IPS-NIHi7 (cell line): ENCODE measurements around the gene EPB41L1.
A peak's percentile ranks its signal among the peaks of the same experiment; 100 is the strongest.

Source experiments
- DNase-seq: peaks from one replicate; pipeline ENCODE4 v3.0.0; 2012; ENCODE audit warnings: mixed read lengths; ENCODE audit errors: extremely low spot score

EPB41L1 gene

GRCh38 chr20:36260316-36260715 is 105.8 kb downstream of the EPB41L1 start:
- DNase-seq, result no peak

DNA sequence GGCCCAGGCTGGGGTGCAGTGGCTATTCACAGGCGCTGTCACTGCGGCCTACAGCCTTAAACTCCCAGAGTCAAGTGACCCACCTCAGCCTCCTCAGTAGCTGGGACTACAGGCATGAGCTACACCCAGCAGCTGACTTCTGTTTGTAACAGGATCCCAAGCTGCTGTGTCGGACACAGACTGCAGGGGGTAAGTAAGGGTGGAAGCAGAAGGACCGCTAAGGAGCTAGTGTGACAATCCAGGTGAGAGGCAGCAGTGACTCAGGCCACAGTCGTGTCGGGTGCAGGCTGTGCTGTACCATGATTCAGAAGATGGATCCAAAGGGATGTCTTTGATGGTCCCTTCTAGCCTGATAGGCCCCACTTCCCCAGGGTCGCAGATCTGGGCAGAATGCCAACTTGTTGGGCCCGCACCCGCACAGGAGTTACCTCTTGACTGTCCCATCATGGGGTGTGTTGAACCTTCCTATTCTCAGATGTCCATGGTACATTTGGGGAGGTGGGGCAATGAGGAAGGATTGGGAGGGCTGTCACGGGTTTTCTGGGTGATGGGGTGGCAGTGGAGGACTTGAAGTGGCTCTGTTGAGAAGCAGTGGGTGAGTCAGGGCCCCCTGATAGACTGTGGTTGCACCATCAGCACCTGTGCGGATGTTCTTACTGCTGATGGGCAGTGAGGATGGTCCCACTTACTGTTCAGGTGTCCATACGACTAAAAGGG is 107.0 kb downstream of the EPB41L1 start:
- DNase-seq, result no peak

DNA sequence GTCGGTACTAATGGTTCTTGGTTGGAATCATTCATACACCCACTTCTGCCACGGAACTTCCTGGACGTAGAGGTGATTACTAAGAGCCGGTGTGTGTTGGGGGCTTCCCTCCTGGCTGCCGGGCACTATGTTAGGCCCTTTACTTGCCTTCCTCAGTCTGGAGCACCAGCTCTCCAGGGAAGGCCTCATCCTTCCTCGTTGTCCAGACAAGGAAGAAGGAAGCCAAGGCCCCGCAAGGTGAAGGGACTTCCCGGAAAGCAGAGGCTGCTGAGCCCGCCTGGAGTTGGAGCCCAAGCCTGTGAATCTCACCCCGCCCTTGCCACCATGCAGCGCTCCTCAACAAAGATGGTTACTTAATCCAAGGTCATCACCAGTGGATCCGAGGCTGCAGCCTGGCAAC is 107.9 kb downstream of the EPB41L1 start:
- DNase-seq, result no peak

DNA sequence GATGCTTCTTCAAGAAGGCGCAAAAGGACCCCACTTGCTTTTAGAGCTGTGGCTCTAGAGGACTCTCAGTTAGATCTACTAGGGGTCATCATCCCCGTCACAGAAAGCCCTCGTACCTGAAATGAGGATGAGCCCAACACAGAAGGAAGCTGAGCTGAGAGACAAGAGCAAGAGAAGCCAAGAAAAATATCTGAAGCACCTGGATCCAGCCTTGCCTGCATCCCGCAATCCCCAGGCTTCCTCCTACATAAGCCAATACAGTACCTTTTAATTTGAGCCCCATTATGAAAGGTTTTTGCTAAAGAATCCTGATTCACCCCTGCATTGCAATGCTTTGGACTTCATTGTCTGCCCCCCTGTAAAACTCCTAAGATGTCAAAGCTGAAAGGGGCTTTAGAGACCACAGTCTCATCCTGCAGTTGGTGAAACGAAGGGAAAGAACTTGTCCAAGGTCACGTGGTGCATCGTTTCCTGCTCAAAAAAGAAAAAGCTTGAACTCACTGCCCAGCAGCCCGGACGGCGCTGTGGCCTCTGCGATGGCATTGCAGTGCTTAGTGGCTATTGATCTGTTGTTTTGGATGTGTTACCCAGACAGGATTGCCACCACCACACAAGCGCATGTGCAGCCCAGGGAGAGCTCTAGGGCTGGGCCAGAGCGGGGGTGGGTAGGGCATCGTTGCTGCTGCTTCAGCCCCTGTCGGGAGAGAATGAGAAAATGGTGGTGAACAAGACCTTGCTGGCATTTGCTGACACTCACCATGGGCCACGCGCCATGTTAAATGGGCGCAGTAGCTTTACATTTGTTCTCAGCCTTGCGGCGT is 110.1 kb downstream of the EPB41L1 start:
- DNase-seq, result no peak

- no peak for DNase-seq
These were observed 111.6 kb downstream of the EPB41L1 start for GRCh38 chr20:36266189-36266588.

DNA sequence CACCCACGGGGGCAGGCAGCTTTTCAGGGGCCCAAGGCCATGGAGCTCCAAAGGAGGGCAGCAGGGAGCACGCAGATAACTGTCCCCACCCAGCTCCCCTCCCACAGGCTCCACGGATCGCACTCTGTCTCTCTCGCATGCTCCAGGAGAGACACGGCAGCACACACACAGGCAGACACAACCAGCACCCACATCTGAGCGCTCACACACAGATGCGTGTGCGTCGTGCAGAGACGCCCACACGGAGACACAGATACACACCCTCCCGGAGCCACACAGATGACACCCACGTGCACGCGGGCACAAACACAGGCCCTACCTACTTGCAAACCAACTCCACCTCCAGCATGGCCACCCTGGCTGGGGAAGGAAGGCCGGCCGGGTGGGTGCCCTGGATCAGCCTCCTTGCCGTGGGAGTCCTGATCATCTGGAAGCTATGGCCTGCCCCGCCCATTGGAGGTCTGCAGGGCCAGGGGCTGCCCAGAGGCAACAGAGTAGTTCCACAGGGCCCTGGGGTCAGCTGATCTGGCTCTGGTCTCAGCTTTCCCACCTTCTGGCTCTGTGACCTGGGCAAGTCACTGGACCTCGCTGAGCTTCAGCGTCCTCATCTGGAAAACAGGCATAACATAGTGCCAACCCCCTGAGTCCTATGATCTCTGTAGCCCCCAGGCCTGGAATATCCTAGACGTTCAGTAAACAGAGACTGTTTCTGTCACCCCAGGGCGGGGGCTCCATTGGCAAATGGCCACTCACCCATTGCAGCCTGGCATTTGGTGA is 113.3 kb downstream of the EPB41L1 start:
- DNase-seq, result no peak

- DNase-seq, result peak; percentile 18
These were observed 114.2 kb downstream of the EPB41L1 start for GRCh38 chr20:36268440-36269342.

DNA sequence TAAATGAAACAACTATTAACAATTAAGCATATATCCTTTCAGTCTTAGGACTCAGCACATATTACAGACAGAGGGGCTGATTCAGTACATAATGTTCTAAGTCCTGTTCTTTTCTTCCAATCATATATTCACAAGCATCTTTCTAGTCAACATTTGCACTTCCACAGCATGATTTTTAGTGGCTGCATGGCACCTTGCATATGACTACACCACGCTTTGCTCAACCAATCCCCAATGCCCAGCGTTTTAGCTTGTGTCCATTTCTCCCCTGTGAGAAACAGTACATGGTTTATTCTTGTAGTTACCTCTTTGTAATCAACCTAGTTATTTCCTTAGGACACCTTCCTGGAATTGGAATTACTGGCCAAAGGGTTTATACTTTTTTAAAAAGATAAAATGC is 115.0 kb downstream of the EPB41L1 start:
- peak; percentile 5 for DNase-seq

GRCh38 chr20:36270744-36271638 is 116.5 kb downstream of the EPB41L1 start:
- peak; percentile 27 for DNase-seq

DNA sequence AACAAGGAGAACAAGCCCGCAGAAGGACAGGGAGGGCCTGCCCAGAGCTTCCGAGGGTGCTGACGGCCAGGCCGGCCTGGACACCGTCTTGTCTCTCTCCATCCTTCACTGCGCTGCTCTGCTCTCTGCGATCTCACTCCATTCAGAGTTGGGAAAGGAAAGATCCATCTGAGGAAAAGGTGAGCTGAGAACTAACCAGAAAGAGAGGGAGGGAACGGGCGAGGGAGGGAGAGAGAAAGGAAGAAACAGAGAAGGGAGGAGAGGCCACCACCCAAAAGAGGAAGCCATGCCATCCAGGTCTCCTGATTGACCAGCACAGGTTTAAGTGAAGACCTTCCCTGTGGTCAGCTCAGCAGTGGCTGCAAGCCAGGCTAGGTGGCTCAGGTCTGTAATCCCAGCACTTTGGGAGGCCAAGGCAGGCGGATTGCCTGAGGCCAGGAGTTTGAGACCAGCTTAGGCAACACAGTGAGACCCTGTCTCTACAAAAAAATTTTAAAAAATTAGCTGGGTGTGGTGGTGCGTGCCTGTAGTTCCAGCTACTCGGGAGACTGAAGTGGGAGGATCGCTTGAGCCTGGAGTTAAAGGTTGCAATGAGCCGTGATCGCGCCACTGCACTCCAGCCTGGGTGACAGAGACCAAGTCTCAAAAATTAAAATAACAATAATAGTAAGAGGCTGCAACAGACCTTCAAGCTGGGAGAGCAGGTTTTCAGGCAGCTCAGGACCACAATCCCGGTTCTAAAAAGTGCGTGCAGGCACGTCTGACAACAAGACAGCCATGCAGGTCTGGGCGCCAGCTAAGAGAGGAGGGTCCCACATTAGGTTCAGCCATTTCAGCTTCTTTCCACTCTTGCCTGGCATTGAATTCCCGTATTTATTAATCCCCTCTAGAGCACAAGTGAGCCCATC is 117.4 kb downstream of the EPB41L1 start:
- DNase-seq, result no peak

- no peak for DNase-seq
These were observed 118.1 kb downstream of the EPB41L1 start for GRCh38 chr20:36272547-36273220.

DNA sequence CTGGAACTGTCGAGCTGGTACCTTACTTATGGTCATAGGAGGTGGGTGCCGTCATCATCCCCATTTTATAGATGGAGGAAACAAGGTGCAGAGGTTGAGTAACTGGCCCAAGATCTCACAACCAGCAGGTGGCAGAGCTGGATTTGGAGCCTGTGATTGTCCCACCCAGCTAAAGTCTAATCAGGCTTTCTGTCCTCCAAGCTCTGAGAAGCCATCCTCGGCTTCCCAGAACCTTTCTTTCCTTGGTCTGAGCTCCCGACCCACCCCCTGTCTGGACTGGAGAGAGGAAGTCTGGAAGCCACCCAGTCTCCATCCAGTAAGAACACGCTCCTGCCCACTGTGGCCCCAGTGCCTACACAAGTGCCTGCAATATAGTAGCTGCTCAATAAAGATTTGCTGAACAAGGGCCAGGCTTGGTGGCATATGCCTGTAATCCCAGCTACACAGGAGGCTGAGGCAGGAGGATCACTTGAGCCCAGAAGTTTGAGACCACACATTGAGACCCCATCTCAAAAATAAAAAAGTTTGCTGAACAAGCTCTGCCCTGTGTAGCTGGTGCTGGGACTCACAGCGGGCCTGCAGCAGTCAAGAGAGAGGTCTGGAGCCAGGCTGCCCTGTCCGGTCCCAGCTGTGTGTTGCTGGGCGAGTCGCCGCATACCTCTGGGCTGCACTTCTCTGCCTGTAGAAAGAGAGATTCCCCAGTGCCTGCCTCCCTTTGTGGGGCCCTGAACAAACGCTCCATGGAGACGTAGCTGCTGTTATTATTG is 119.1 kb downstream of the EPB41L1 start:
- peak; percentile 37 for DNase-seq

DNA sequence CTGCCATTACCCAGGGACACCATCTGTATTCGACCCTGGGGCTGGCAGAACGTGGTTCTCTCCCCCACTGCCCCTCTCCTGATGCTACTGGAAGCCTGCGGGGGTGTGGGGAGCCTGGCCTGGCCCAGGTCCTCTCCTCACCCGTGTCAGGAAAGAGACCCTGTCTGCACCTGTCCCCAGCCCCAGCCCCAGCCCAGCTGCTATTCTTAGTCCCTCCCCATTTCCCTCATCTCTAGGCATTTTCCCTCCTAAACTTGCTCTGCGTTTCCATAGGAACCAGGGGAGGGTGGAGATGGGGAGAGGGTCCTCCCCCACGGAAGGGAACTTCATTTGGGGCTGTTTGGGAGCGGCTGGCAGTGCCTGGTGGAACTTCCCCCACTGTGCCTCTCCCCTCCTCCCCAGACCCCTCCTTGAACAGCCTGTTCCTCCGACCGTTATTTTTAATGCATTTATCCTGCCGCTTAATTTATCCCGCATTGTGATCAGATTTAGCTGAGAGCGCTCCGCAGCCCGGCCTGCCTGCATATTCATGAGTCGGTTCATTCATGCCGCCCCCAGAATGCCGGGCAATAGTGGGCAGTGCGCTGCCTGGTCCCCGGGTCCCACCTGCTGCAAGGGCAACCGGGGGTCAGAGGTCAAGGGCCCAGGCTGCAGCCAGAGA is 119.8 kb downstream of the EPB41L1 start:
- DNase-seq, result peak; percentile 9

DNA sequence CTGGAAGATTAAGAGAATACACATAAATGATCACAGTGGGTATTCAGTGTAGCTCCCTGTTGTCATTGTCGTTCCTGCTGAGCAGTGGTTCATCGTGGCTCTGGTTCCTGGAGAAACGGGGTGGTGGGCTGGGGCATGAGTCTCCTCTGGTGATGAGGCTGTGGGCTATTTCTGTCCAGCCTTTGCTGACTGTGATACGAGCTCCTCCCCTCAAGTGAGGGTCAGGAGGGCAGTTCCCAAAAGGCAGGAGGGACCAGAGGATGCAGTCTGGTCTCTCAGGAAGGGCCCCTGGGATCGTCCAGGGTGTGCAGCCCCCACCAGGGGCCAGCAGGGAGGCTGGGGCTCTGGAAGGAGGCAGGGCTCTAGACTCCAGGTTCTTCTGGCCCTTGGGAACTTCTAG is 120.5 kb downstream of the EPB41L1 start:
- peak; percentile 2 for DNase-seq

GRCh38 chr20:36275441-36276189 is 121.1 kb downstream of the EPB41L1 start:
- DNase-seq, result peak; percentile 9

DNA sequence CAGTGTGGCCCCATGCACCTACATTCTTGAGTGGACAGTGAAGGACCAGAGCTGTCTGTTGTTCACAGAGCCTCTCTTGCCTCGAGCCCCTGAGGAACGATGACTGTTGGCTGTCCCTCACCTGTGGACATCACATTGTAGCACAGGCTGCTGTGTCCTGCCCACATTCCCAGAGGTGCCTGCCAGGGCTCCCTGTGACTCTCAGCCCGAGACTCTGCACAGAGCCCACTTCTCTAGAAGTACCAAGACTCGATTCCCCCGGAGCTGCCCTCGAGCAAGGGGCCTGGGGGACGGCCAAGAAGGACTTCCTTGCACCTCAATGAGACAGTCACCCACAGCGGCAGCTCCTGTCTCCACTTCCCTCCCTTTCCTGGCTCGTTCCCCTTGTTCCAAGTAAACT is 123.0 kb downstream of the EPB41L1 start:
- DNase-seq, result peak; percentile 6

GRCh38 chr20:36279362-36279761 is 124.8 kb downstream of the EPB41L1 start:
- DNase-seq, result peak; percentile 5
